ENCODE data around the gene ZYX. TPM values are rescaled to one million over a fixed set of nuclear protein-coding genes. Genes with fewer than 3 reads are reported as not detected.

Gene ZYX
- total RNA-seq, 1 donor from 2014 or later: 9.2 TPM

GRCh38 chr7:143434660-143435059, 53.5 kb downstream of the ZYX start:
- DNase-seq (ENCODE audit: low read depth): peak; percentile 92
- H3K4me3 ChIP-seq (ENCODE audit: low read depth, low read length): no peak overlapping the region
- no peaks in the 10 kb centered on the region for H3K36me3 ChIP-seq (ENCODE audit: control insufficient read depth, insufficient read depth, low read length)
- no peak for FAIRE-seq
- H3K27me3 ChIP-seq (ENCODE audit: control insufficient read depth, insufficient read depth, low read length): no peaks in the 10 kb centered on the region
- TF ChIP-seq CTCF (IDR thresholded peaks at IDR 0.05; ENCODE audit: insufficient read depth, low read length, severe bottlenecking): no peak

- no peak for FAIRE-seq
These were observed 54.1 kb downstream of the ZYX start for GRCh38 chr7:143435266-143435665.

GRCh38 chr7:143436325-143436946, 55.3 kb downstream of the ZYX start:
- H3K4me3 ChIP-seq (ENCODE audit: low read depth, low read length): no peak overlapping the region
- TF ChIP-seq CTCF (IDR thresholded peaks at IDR 0.05; ENCODE audit: insufficient read depth, low read length, severe bottlenecking): no peak
- DNase-seq (ENCODE audit: low read depth) (no peak), FAIRE-seq (no peak)
- no peaks in the 10 kb centered on the region for H3K36me3 ChIP-seq (ENCODE audit: control insufficient read depth, insufficient read depth, low read length)
- no peaks in the 10 kb centered on the region for H3K27me3 ChIP-seq (ENCODE audit: control insufficient read depth, insufficient read depth, low read length)

More at GRCh38 chr7:143435266-143435665, 54.1 kb downstream of the ZYX start:
- H3K27me3 ChIP-seq (ENCODE audit: control insufficient read depth, insufficient read depth, low read length): no peaks in the 10 kb centered on the region
- H3K36me3 ChIP-seq (ENCODE audit: control insufficient read depth, insufficient read depth, low read length): no peaks in the 10 kb centered on the region
- no peak for TF ChIP-seq CTCF (IDR thresholded peaks at IDR 0.05; ENCODE audit: insufficient read depth, low read length, severe bottlenecking)
- peak; percentile 85 for DNase-seq (ENCODE audit: low read depth)
- no peak overlapping the region for H3K4me3 ChIP-seq (ENCODE audit: low read depth, low read length)

DNA sequence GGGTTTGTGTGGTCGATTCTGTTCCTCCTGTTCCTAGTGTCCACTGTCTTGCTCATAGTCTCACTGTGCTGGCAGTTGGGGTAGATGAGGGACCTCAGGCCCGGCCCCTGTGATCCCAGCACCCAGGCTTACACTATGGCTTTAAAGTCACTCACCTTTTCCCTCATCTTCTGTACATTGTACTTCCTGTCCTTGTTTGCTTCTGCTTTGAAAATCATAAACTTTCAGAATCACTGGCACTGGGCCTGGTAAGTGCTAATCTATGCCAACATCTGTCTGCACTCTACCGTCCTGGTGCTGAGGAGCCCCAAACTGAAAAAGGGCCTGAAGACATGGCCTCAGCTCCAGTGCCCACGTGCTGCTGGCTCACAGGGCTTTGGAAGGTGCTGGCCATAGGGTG, 56.4 kb downstream of the ZYX start:
- Histone ChIP-seq H3K27me3 (ENCODE audit: control insufficient read depth, insufficient read depth, low read length) (no peaks in the 10 kb centered on the region), H3K36me3 (ENCODE audit: control insufficient read depth, insufficient read depth, low read length) (no peaks in the 10 kb centered on the region), H3K4me3 (ENCODE audit: low read depth, low read length) (no peak overlapping the region)
- no peak for TF ChIP-seq CTCF (IDR thresholded peaks at IDR 0.05; ENCODE audit: insufficient read depth, low read length, severe bottlenecking)
- DNase-seq (ENCODE audit: low read depth) (no peak), FAIRE-seq (no peak)

GRCh38 chr7:143439866-143440265, 58.7 kb downstream of the ZYX start:
- H3K36me3 ChIP-seq (ENCODE audit: control insufficient read depth, insufficient read depth, low read length): no peaks in the 10 kb centered on the region
- TF ChIP-seq CTCF (IDR thresholded peaks at IDR 0.05; ENCODE audit: insufficient read depth, low read length, severe bottlenecking): no peak
- H3K4me3 ChIP-seq (ENCODE audit: low read depth, low read length): no peak overlapping the region
- FAIRE-seq (no peak), DNase-seq (ENCODE audit: low read depth) (no peak)
- no peaks in the 10 kb centered on the region for H3K27me3 ChIP-seq (ENCODE audit: control insufficient read depth, insufficient read depth, low read length)

Other genes with a start within 250 kb of the ZYX start
- not detected in 2 replicates for gene PIP, start 249.3 kb upstream of the ZYX start, total RNA-seq
- not detected in 2 replicates for gene TAS2R39, start 197.9 kb upstream of the ZYX start, total RNA-seq
- gene TAS2R40, start 159.3 kb upstream of the ZYX start, total RNA-seq: not detected in 2 replicates
- gene GSTK1, start 117.9 kb upstream of the ZYX start, total RNA-seq: 60.6 and 69.9 TPM in 2 replicates
- 1.0 and 3.7 TPM in 2 replicates for gene TMEM139, start 96.4 kb upstream of the ZYX start, total RNA-seq
- 6.8 and 9.6 TPM in 2 replicates for gene CASP2, start 93.0 kb upstream of the ZYX start, total RNA-seq
- under 0.01 and 0.13 TPM in 2 replicates for gene CLCN1, start 65.2 kb upstream of the ZYX start, total RNA-seq
- 0.26 and 0.53 TPM in 2 replicates for gene FAM131B, start 18.6 kb upstream of the ZYX start, total RNA-seq
- 19.0 and 51.5 TPM in 2 replicates for gene EPHA1, start 27.5 kb downstream of the ZYX start, total RNA-seq
- not detected in 2 replicates for gene TAS2R60, start 62.1 kb downstream of the ZYX start, total RNA-seq
- not detected in 2 replicates for gene TAS2R41, start 96.5 kb downstream of the ZYX start, total RNA-seq
- 1.4 TPM in 1 of 2 replicates, not detected in the other for gene CTAGE15, start 190.5 kb downstream of the ZYX start, total RNA-seq
- 1.1 and 2.3 TPM in 2 replicates for gene TCAF2, start 239.6 kb downstream of the ZYX start, total RNA-seq